ENCODE results near the gene WLS.

Gene WLS

GRCh38 chr1:68119445-68119844 lies 112.9 kb downstream of the WLS start:
- DNase-seq (ENCODE audit: low read depth, low spot score) = no peak
- no peak for TF ChIP-seq CTCF (IDR thresholded peaks at IDR 0.05; ENCODE audit: insufficient read depth, low read length, missing control alignments)
- no peak overlapping the region for H3K4me3 ChIP-seq (ENCODE audit: low read depth, low read length)
- ChIA-PET POLR2A (no interaction called here), CTCF (interaction anchor here (1.0 to 18.4 kb wide), 47 partner anchors 10 to 1618 kb away, joined by 3 to 964 read pairs (median 7); partner anchors contain the start of gene WLS)

DNA sequence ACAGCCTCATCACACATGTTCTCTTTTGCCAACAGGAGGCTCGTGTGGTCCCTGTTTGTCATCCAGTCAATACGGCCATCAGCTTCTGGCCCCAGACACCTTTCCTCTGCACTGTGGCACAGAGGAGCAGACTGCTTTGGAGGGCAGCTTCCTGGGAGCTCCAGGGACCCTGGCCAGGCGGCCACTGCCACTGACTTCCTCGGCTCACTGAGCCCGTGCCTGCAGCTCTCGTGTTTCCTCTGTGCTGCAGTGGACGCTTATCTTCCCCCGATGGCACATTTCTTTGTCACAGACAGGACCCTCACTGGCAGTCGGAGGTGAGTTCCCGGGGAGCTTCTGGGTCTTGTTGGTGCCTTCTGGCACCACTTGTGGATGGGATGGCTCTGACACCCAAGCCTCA lies 114.9 kb downstream of the WLS start:
- CTCF ChIA-PET = interaction anchor here (0.5 to 18.4 kb wide), 48 partner anchors 9 to 1622 kb away, joined by 3 to 964 read pairs (median 5); partner anchors contain the start of genes RPE65 and WLS
- TF ChIP-seq CTCF (IDR thresholded peaks at IDR 0.05; ENCODE audit: insufficient read depth, low read length, missing control alignments) = no peak
- POLR2A ChIA-PET = interaction anchor here (1.1 kb wide), 1 partner anchor 547 kb away, joined by 3 read pairs; no protein-coding TSS in a partner anchor
- H3K4me3 ChIP-seq (ENCODE audit: low read depth, low read length) = no peak overlapping the region
- DNase-seq (ENCODE audit: low read depth, low spot score) = no peak

DNA sequence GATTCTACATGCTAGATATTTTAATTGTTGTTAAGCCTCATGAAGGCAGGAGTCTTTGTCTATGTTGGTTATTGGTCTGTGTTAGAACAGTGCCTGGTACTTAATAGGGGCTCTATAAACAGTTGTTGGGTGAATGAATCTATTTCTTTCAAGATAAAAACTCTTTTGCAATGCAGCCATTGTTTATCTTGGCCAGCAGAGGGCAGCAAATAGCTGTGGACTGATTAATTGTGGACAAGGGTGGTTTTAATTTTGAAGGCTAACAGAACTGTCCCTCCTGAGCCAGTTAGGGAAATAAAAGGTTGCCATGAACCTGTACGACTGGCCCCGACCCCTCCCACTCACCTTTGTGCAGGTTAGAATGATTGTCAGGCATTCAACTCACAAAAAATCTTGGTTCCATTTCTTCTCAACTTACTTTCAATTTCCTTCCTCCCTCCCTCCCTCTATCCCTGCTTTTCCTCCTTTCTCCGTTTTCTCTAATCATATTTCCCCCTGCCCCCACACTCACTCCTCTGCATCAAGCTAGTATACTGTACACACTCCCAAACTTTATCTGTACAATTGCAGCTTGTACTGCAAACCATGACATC lies 115.6 kb downstream of the WLS start:
- ChIA-PET CTCF (interaction anchor here (0.6 to 18.4 kb wide), 59 partner anchors 9 to 1623 kb away, joined by 3 to 964 read pairs (median 4); partner anchors contain the start of genes RPE65 and WLS), POLR2A (interaction anchor here (1.1 kb wide), 1 partner anchor 546 kb away, joined by 3 read pairs; no protein-coding TSS in a partner anchor)
- no peak for DNase-seq (ENCODE audit: low read depth, low spot score)
- no peak overlapping the region for H3K4me3 ChIP-seq (ENCODE audit: low read depth, low read length)
- peak; percentile 54 for TF ChIP-seq CTCF (IDR thresholded peaks at IDR 0.05; ENCODE audit: insufficient read depth, low read length, missing control alignments)

DNA sequence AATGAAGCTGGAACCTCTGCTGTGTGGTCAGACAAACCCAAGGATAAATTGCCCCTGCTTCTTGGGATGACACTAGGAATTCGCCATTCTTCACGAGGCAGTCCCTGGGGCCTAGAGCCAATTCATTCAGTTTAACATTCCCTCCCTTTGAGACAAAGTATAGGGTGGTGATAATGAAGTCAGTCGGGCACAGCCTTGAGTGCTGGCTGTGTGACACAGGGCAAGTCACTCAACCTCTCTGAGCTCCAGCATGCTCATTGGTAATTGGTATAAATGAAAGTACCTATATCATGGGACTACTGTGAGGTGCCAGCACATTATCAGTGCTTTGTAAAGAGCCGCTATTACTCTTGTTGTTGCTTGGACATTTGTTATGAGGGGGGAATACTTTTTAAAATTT lies 117.0 kb downstream of the WLS start:
- no peak for TF ChIP-seq CTCF (IDR thresholded peaks at IDR 0.05; ENCODE audit: insufficient read depth, low read length, missing control alignments)
- ChIA-PET CTCF (interaction anchor here (0.8 to 18.4 kb wide), 16 partner anchors 18 to 350 kb away, joined by 3 to 964 read pairs (median 4); no protein-coding TSS in a partner anchor), POLR2A (no interaction called here)
- no peak overlapping the region for H3K4me3 ChIP-seq (ENCODE audit: low read depth, low read length)
- no peak for DNase-seq (ENCODE audit: low read depth, low spot score)

GRCh38 chr1:68113966-68114365 lies 118.4 kb downstream of the WLS start:
- TF ChIP-seq CTCF (IDR thresholded peaks at IDR 0.05; ENCODE audit: insufficient read depth, low read length, missing control alignments) = no peak
- no peak for DNase-seq (ENCODE audit: low read depth, low spot score)
- CTCF ChIA-PET = interaction anchor here (0.9 to 18.4 kb wide), 9 partner anchors 8 to 581 kb away, joined by 3 to 964 read pairs (median 5); partner anchors contain the start of gene WLS
- POLR2A ChIA-PET = no interaction called here
- H3K4me3 ChIP-seq (ENCODE audit: low read depth, low read length) = no peak overlapping the region

GRCh38 chr1:68112835-68113243 lies 119.5 kb downstream of the WLS start:
- no peak overlapping the region for H3K4me3 ChIP-seq (ENCODE audit: low read depth, low read length)
- POLR2A ChIA-PET = no interaction called here
- no peak for TF ChIP-seq CTCF (IDR thresholded peaks at IDR 0.05; ENCODE audit: insufficient read depth, low read length, missing control alignments)
- DNase-seq (ENCODE audit: low read depth, low spot score) = no peak
- CTCF ChIA-PET = interaction anchor here (0.9 to 18.4 kb wide), 9 partner anchors 9 to 580 kb away, joined by 3 to 964 read pairs (median 5); no protein-coding TSS in a partner anchor
